Activated CD8-positive, alpha-beta T cell treated with anti-CD3 and anti-CD28 coated beads for 36 hours (primary cell): Measurements from ENCODE around the gene MXD1. TPM values are rescaled to one million over a fixed set of nuclear protein-coding genes. Genes with fewer than 3 reads are reported as not detected.

Experiments used
- ATAC-seq: fragments of 200-7000 bp; cut with Tn5 transposase; one replicate; pipeline ENCODE4 v1.10.0; 2021; ENCODE audit warnings: mild to moderate bottlenecking, moderate library complexity
- CTCF ChIA-PET: fragments of 350-600 bp; sonication (Branson Sonifier 250); formaldehyde crosslinking; loops from one replicate; lab custom pipeline; 2021; ENCODE audit warnings: antibody characterized with exemption; lab: Charles Lee
- POLR2A ChIA-PET: fragments of 350-600 bp; sonication (Branson Sonifier 250); formaldehyde crosslinking; loops from one replicate; lab custom pipeline; 2021; ENCODE audit warnings: antibody characterized with exemption; lab: Charles Lee
- DNase-seq: peaks from one replicate; pipeline ENCODE4 v3.0.0-alpha.2; 2020
- H3K27ac Mint-ChIP-seq: one replicate; pipeline ENCODE4 v1.8.0; 2021; ENCODE audit warnings: mild to moderate bottlenecking, mixed read lengths
- H3K27me3 Mint-ChIP-seq: one replicate; pipeline ENCODE4 v1.8.0; 2021; ENCODE audit warnings: mixed read lengths
- H3K36me3 Mint-ChIP-seq: one replicate; pipeline ENCODE4 v1.8.0; 2021; ENCODE audit warnings: low read depth, mixed read lengths
- H3K4me1 Mint-ChIP-seq: one replicate; pipeline ENCODE4 v1.8.0; 2021; ENCODE audit warnings: low read depth, mixed read lengths
- H3K4me3 Mint-ChIP-seq: one replicate; pipeline ENCODE4 v1.8.0; 2021; ENCODE audit warnings: mild to moderate bottlenecking, moderate library complexity, mixed read lengths
- H3K9me3 Mint-ChIP-seq: one replicate; pipeline ENCODE4 v1.8.0; 2021; ENCODE audit warnings: mixed read lengths
- CTCF ChIP-seq: fragments of 200-600 bp; IDR thresholded peaks from one replicate; pipeline ENCODE4 v1.8.0; 2022; ENCODE audit warnings: antibody characterized with exemption, mild to moderate bottlenecking
- intact Hi-C: fragments of 100-400 bp; cut with micrococcal nuclease; formaldehyde crosslinking; loops from one replicate; pipeline ENCODE4 v1.10.0; 2022
- total RNA-seq, 2 experiments: library from RNA; stranded (reverse); gene quantifications; one replicate each; pipeline ENCODE4 v1.2.3, GENCODE V29; 2021

The MXD1 gene
- total RNA-seq, 2 experiments from 2014 or later: 9.9 to 11.7 TPM

GRCh38 chr2:69977906-69978482 lies 63.1 kb downstream of the MXD1 start:
- no peak for TF ChIP-seq CTCF
- no peak for ATAC-seq
- H3K27ac Mint-ChIP-seq: no peak overlapping the region
- H3K4me3 Mint-ChIP-seq: no peak overlapping the region
- CTCF ChIA-PET: no interaction called here
- POLR2A ChIA-PET: interaction anchor here (0.9 kb wide), 1 partner anchor 35 kb away, joined by 3 read pairs; no protein-coding TSS in a partner anchor
- H3K36me3 Mint-ChIP-seq: no peaks in the 10 kb centered on the region
- H3K27me3 Mint-ChIP-seq: no peaks in the 10 kb centered on the region
- no peaks in the 10 kb centered on the region for H3K9me3 Mint-ChIP-seq
- intact Hi-C loops: no loop called here
- peaks cover 6% of the 10 kb centered on the region for H3K4me1 Mint-ChIP-seq
- DNase-seq: no peak

DNA sequence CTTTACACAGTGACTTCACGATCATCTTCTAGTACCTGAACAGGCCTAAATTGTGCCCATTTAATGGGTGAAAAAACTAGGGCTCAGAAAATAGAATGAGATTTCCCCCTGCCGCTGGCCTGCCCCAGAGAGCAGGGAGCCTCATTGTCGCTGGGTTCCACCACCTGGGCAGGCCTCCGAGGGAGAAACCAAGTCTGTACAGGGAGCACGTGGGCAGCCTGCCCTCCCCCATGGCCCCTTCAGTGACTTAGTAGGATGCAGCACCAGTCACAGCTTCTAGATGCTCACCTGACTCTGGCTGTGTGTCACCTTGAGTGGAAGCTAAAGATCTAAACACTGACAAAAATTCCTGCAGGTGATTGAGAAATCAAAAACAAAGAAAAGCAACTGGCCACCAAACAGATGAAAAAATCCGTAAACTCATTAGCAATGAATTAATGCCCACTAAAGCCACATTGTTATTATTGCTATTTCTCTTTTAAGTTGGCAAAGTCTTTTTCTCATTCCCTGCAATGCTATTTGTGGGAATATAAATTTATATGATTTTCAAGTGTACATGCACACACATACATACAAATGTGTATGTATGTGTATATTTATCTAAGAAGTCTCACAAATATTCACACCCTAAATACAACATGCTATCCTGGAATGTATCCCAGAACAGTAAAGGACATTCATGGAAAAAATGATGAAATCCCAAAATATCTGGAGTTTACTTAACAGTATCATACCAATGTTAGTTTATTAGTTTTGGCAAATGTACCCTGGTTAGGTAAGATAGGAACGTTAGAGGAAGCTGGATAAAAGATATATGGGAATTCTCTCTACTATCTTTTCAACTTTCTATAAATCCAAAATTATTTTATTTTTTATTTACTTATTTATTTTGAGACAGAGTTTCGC lies 65.2 kb downstream of the MXD1 start:
- no peak overlapping the region for H3K4me3 Mint-ChIP-seq
- ChIA-PET POLR2A (no interaction called here), CTCF (no interaction called here)
- ATAC-seq (no peak), DNase-seq (no peak)
- intact Hi-C loops: no loop called here
- no peak for TF ChIP-seq CTCF
- peaks cover 6% of the 10 kb centered on the region for H3K4me1 Mint-ChIP-seq
- no peaks in the 10 kb centered on the region for H3K36me3 Mint-ChIP-seq
- no peaks in the 10 kb centered on the region for H3K9me3 Mint-ChIP-seq
- no peaks in the 10 kb centered on the region for H3K27me3 Mint-ChIP-seq
- no peak overlapping the region for H3K27ac Mint-ChIP-seq

GRCh38 chr2:69983392-69983966 lies 68.6 kb downstream of the MXD1 start:
- H3K36me3 Mint-ChIP-seq: no peaks in the 10 kb centered on the region
- CTCF ChIA-PET: no interaction called here
- ATAC-seq (no peak), DNase-seq (no peak)
- intact Hi-C loops: no loop called here
- H3K9me3 Mint-ChIP-seq: no peaks in the 10 kb centered on the region
- no peaks in the 10 kb centered on the region for H3K27me3 Mint-ChIP-seq
- POLR2A ChIA-PET: interaction anchor here (1.0 kb wide), 1 partner anchor 23 kb away, joined by 3 read pairs; no protein-coding TSS in a partner anchor
- no peak overlapping the region for H3K27ac Mint-ChIP-seq
- H3K4me1 Mint-ChIP-seq: peaks cover 4% of the 10 kb centered on the region
- H3K4me3 Mint-ChIP-seq: no peak overlapping the region
- TF ChIP-seq CTCF: no peak

DNA sequence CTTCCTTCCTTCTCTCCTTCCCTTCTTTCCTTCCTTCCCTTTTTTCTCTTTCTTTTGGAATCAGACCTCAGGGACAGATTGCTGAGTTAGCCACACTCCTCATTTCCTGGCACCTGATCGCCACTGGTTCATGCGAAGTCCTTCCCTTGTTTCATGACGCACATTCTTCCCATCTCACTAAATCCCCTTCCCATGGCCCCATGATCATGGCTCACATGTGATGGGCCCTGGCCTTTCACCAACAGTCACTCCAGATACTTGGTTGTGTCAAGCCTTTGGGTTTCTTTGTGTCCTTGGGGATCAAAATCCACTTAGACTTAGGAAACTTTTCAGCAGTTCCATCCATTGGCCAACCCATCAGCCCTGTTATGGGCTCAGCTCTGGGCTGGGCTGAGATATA lies 70.3 kb downstream of the MXD1 start:
- no peak overlapping the region for H3K4me3 Mint-ChIP-seq
- CTCF ChIA-PET: no interaction called here
- H3K27ac Mint-ChIP-seq: no peak overlapping the region
- POLR2A ChIA-PET: no interaction called here
- H3K36me3 Mint-ChIP-seq: no peaks in the 10 kb centered on the region
- TF ChIP-seq CTCF: no peak
- intact Hi-C loops: no loop called here
- H3K27me3 Mint-ChIP-seq: no peaks in the 10 kb centered on the region
- no peak for DNase-seq
- ATAC-seq: no peak
- peaks cover 4% of the 10 kb centered on the region for H3K4me1 Mint-ChIP-seq
- H3K9me3 Mint-ChIP-seq: no peaks in the 10 kb centered on the region

- CTCF ChIA-PET: no interaction called here
- no peak for TF ChIP-seq CTCF
- Mint-ChIP-seq H3K27me3 (no peaks in the 10 kb centered on the region), H3K27ac (no peak overlapping the region), H3K4me1 (peaks cover 4% of the 10 kb centered on the region), H3K36me3 (no peaks in the 10 kb centered on the region), H3K9me3 (no peaks in the 10 kb centered on the region), H3K4me3 (no peak overlapping the region)
- POLR2A ChIA-PET: no interaction called here
- DNase-seq: no peak
- ATAC-seq: no peak
- intact Hi-C loops: no loop called here
Measured at GRCh38 chr2:69985688-69986087, 70.8 kb downstream of the MXD1 start.
